Fibroblast of the aortic adventitia (primary cell): Measurements from ENCODE around the gene CLASP1. TPM values are rescaled to one million over a fixed set of nuclear protein-coding genes. Genes with fewer than 3 reads are reported as not detected.
"Not testable (repeated sequence)": the region's sequence is repeated elsewhere in the genome, so short reads cannot be mapped to it uniquely, and the experiment has no call there.

Source experiments
- DNase-seq: peaks from one replicate; pipeline ENCODE4 v3.0.0-alpha.2; 2010; ENCODE audit warnings: low read depth
- H3K4me3 ChIP-seq: 2 replicates; pipeline ENCODE4 v1.5.1; 2011; ENCODE audit warnings: low read depth, mild to moderate bottlenecking, control low read depth, low read length, moderate library complexity
- CTCF ChIP-seq: IDR thresholded peaks from 2 replicates; pipeline ENCODE4 v1.5.1; 2011; ENCODE audit warnings: mild to moderate bottlenecking, low read length, control low read depth, inconsistent platforms; ENCODE audit not compliant: insufficient read depth
- total RNA-seq: library from RNA; depleted of rRNA; stranded (reverse); fragments of >200 nt; gene quantifications from 2 replicates; pipeline ENCODE4 v1.2.3, GENCODE V29; 2012; ENCODE audit warnings: low replicate concordance

The CLASP1 gene
- total RNA-seq, 1 donor: 45.6 TPM

GRCh38 chr2:121329786-121330185 is 319.5 kb downstream of the CLASP1 start:
- DNase-seq: no peak
- no peak overlapping the region for H3K4me3 ChIP-seq

GRCh38 chr2:121326628-121327027 is 322.6 kb downstream of the CLASP1 start:
- no peak overlapping the region for H3K4me3 ChIP-seq
- no peak for TF ChIP-seq CTCF
- no peak for DNase-seq

More at GRCh38 chr2:121329786-121330185, 319.5 kb downstream of the CLASP1 start:
- TF ChIP-seq CTCF: no peak

GRCh38 chr2:121324601-121325000 is 324.7 kb downstream of the CLASP1 start:
- TF ChIP-seq CTCF: no peak
- H3K4me3 ChIP-seq: no peak overlapping the region
- DNase-seq: no peak

- H3K4me3 ChIP-seq: no peak overlapping the region
- DNase-seq: no peak
- TF ChIP-seq CTCF: no peak
These were observed 327.8 kb downstream of the CLASP1 start for GRCh38 chr2:121321476-121321875.

- H3K4me3 ChIP-seq: no peak overlapping the region
- TF ChIP-seq CTCF: no peak
- no peak for DNase-seq
These were observed 329.3 kb downstream of the CLASP1 start for GRCh38 chr2:121319941-121320340.

GRCh38 chr2:121316986-121317385 is 332.3 kb downstream of the CLASP1 start:
- TF ChIP-seq CTCF: no peak

GRCh38 chr2:121313701-121314100 is 335.6 kb downstream of the CLASP1 start:
- DNase-seq, H3K4me3 ChIP-seq: not testable (repeated sequence)

More at GRCh38 chr2:121316986-121317385, 332.3 kb downstream of the CLASP1 start:
- DNase-seq: no peak
- H3K4me3 ChIP-seq: no peak overlapping the region
